ENCODE results near the gene HTR4. TPM values are rescaled to one million over a fixed set of nuclear protein-coding genes. Genes with fewer than 3 reads are reported as not detected.

HTR4 gene
- total and polyA plus RNA-seq, 7 donors, result 0.60 to 16.1 (median 3.1) TPM

DNA sequence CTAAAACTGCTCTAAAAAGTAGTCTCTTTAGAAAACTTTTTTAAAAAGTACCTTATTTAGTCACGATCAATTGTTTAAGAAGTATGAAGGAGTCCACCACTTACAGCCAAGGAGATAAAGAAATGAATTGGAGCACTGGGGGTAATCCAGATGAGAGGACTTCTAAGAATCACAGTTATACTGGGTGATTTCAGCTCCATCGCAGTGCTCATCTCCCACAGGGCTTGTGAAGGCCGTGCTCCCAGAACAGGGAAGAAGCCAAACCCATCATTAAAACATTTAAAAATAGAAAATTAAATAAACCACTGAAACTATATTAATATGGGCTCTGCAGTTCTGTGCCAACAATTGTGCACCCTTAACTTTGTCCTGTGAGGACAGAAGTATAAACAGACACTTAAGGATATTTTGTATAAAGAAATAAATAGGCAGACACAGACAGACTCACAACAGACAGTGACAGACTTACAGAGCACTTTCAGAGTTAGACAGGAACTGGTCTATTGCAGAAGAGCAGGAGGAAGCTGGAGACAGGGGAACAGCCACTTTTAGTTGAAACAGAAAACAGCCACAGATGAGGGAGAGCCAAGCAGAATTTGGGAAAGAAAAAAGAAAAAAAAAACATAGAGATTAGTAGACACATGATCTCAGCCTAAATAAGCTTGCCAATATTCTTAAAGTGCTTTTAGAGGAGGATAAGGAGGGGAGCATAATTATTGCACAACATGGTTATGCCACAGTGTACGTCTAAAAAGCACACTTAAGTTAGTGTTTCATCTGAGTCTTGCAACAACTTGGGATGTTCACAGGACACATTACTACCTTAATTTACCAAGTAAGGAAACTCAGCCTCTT lies 188.7 kb downstream of the HTR4 start:
- Histone ChIP-seq H3K4me1 (peaks cover 0 to 34% (median 22%) of the 10 kb centered on the region in 4 donors), H3K9me3 (no peaks in the 10 kb centered on the region), H3K27me3 (no peaks in the 10 kb centered on the region), H3K27ac (peak overlapping the region in 3 of 4 donors; percentile 42 to 60 (median 60)), H3K36me3 (no peaks in the 10 kb centered on the region), H3K4me3 (no peak overlapping the region)
- WGBS, 2 donors, result 72 to 76% methylated on average over 4 of the region's 4 CpGs
- TF ChIP-seq POLR2A (IDR thresholded peaks at IDR 0.05), result no peak
- TF ChIP-seq, protein P1, sequence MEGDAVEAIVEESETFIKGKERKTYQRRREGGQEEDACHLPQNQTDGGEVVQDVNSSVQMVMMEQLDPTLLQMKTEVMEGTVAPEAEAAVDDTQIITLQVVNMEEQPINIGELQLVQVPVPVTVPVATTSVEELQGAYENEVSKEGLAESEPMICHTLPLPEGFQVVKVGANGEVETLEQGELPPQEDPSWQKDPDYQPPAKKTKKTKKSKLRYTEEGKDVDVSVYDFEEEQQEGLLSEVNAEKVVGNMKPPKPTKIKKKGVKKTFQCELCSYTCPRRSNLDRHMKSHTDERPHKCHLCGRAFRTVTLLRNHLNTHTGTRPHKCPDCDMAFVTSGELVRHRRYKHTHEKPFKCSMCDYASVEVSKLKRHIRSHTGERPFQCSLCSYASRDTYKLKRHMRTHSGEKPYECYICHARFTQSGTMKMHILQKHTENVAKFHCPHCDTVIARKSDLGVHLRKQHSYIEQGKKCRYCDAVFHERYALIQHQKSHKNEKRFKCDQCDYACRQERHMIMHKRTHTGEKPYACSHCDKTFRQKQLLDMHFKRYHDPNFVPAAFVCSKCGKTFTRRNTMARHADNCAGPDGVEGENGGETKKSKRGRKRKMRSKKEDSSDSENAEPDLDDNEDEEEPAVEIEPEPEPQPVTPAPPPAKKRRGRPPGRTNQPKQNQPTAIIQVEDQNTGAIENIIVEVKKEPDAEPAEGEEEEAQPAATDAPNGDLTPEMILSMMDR (IDR thresholded peaks at IDR 0.05), result no peak
- no peak for TF ChIP-seq POLR2AphosphoS5 (IDR thresholded peaks at IDR 0.05)
- no peak for TF ChIP-seq EP300 (IDR thresholded peaks at IDR 0.05)
- DNase-seq, result no peak
- intact Hi-C loops (cut with DNase I), result loop anchor here (5.0 kb wide), 1 partner anchor 97 kb away; no protein-coding TSS in a partner anchor

DNA sequence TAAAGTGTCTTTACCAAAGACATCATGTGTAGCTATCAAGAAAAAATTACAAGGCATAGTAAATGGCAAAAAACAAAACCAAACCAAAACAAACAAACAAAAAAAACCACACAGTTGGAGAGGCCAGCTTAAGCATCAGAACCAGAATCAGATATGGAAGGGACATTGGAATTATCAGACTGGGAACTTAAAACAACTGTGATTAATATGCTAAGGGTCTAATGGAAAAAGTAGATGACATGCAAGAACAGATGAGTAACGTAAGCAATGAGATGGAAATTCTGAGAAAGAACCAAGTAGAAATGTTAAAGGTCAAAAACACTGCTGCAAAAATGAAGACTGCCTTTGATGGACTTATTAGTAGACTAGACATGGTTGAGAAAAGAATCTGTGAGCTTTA lies 194.7 kb downstream of the HTR4 start:
- TF ChIP-seq, protein P1 (IDR thresholded peaks at IDR 0.05), result no peak
- Histone ChIP-seq H3K4me1 (peaks cover 0 to 10% (median 2%) of the 10 kb centered on the region in 4 donors), H3K27me3 (no peaks in the 10 kb centered on the region), H3K36me3 (no peaks in the 10 kb centered on the region), H3K27ac (no peak overlapping the region), H3K9me3 (no peaks in the 10 kb centered on the region), H3K4me3 (no peak overlapping the region)
- DNase-seq, result no peak
- intact Hi-C loops (cut with DNase I), result no loop called here
- WGBS, 2 donors, result 72 to 87% methylated on average over 1 of the region's 1 CpG

DNA sequence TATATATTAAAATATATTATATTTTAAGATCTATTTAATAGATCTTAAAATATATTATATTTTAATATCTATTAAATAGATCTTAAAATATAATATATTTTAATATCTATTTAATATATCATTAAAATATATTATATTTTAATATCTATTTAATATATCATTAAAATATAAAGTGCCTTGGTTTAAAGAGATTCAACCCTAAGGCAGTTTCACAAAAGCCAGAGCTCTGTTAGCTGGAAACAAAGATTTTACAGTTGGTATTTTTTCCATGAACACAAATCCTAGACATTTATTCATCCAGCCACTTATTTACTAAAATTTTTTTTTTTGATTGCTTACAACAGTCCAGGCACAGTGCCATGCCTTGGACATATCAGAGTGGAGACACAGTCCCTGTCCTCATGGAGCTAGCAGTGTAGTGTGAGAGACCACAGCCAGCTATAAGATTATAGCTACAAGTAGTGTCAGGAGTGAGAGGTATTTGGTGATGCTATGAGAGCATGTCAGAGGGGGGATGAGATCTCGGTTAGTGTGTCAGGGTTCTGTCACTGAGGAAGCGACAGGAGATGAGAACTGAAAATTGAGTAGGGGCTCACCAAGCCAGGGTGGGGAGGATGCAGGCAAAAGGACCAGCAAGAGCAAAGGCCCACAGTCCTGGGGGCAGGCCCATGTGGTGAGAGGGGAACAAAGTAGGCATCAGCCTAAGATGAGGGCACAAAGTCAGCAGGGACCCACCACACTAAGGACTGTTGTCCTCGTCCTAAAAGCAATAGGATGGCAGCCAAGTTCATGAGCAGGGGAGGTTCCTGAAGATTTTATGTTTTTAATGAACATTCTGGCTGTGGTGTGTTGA lies 196.1 kb downstream of the HTR4 start:
- 91% methylated on average over 3 of the region's 3 CpGs for WGBS, 2 donors
- Histone ChIP-seq H3K9me3 (no peaks in the 10 kb centered on the region), H3K36me3 (no peaks in the 10 kb centered on the region), H3K4me1 (peaks cover 0 to 6% (median 0%) of the 10 kb centered on the region in 4 donors), H3K4me3 (no peak overlapping the region), H3K27me3 (no peaks in the 10 kb centered on the region), H3K27ac (no peak overlapping the region)
- DNase-seq, result no peak
- TF ChIP-seq, protein P1 (IDR thresholded peaks at IDR 0.05), result no peak
- TF ChIP-seq POLR2A (IDR thresholded peaks at IDR 0.05), result no peak
- no peak for TF ChIP-seq POLR2AphosphoS5 (IDR thresholded peaks at IDR 0.05)
- no peak for TF ChIP-seq EP300 (IDR thresholded peaks at IDR 0.05)
- intact Hi-C loops (cut with DNase I), result no loop called here

DNA sequence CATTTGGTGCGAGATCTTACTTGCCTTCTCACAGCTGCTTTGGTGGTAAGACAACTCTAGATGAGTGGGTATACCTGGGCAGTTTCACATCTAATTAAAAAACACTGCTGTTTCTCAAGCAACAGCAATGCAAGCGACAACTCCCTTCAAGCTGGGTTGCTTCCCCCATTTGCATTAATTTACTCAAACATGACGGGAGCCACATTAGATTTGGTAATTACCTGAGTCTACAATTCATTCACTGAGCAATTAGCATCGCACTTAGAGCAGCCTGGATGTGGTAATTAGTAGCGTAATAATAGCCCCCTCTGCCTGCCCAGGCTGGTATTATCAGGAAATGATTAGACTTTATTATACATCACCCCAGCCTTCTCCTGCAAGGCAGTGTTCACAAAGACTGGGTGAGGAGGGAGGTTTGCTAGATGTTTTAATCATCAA lies 197.1 kb downstream of the HTR4 start:
- H3K36me3 ChIP-seq, result no peaks in the 10 kb centered on the region
- TF ChIP-seq, protein P1 (IDR thresholded peaks at IDR 0.05), result no peak
- TF ChIP-seq EP300 (IDR thresholded peaks at IDR 0.05) (no peak), POLR2A (IDR thresholded peaks at IDR 0.05) (no peak), POLR2AphosphoS5 (IDR thresholded peaks at IDR 0.05) (no peak)
- peaks cover 0 to 6% (median 0%) of the 10 kb centered on the region in 4 donors for H3K4me1 ChIP-seq
- no peak for DNase-seq
- no peak overlapping the region for H3K4me3 ChIP-seq
- no peak overlapping the region for H3K27ac ChIP-seq
- no peaks in the 10 kb centered on the region for H3K27me3 ChIP-seq
- H3K9me3 ChIP-seq, result no peaks in the 10 kb centered on the region
- 62 to 79% methylated on average over 5 of the region's 5 CpGs for WGBS, 2 donors
- intact Hi-C loops (cut with DNase I), result no loop called here

All from sigmoid colon (tissue), 7 donors.